HG02970 (cell line): ENCODE measurements around the gene LELP1.
A peak's percentile ranks its signal among the peaks of the same experiment; 100 is the strongest.
"Not testable (repeated sequence)": the region's sequence is repeated elsewhere in the genome, so short reads cannot be mapped to it uniquely, and the experiment has no call there.

Source experiments
- ATAC-seq: cut with Tn5 transposase; IDR thresholded peaks from one replicate; pipeline ENCODE4 v1.9.1; 2021; ENCODE audit warnings: mild to moderate bottlenecking, moderate library complexity, moderate number of reproducible peaks; ENCODE audit not compliant: unreplicated experiment, low FRiP score

The LELP1 gene

GRCh38 chr1:153203130-153203529, at the start of gene LELP1:
TSS of gene LELP1 (plus strand) at chr1:153203430. CDS start at chr1:153204708, 1,278 bp downstream.
- no peak for ATAC-seq

GRCh38 chr1:153155541-153155940, 47.7 kb upstream of the LELP1 start:
- ATAC-seq: no peak

GRCh38 chr1:153168686-153169085, 34.5 kb upstream of the LELP1 start:
- ATAC-seq: no peak

GRCh38 chr1:153174624-153175023, 28.6 kb upstream of the LELP1 start:
- ATAC-seq: no peak

GRCh38 chr1:153178922-153179321, 24.3 kb upstream of the LELP1 start:
- no peak for ATAC-seq

GRCh38 chr1:153180556-153180955, 22.7 kb upstream of the LELP1 start:
- no peak for ATAC-seq

GRCh38 chr1:153188301-153188700, 14.9 kb upstream of the LELP1 start:
- ATAC-seq: not testable (repeated sequence)

- ATAC-seq: no peak
Observed at GRCh38 chr1:153190373-153190772, 12.9 kb upstream of the LELP1 start.

- no peak for ATAC-seq
Observed at GRCh38 chr1:153192697-153193096, 10.5 kb upstream of the LELP1 start.

- ATAC-seq: no peak
Observed at GRCh38 chr1:153194331-153195050, 8.7 kb upstream of the LELP1 start.

- ATAC-seq: no peak
Observed at GRCh38 chr1:153195216-153195615, 8.0 kb upstream of the LELP1 start.

- ATAC-seq: no peak
Observed at GRCh38 chr1:153202006-153202405, 1.2 kb upstream of the LELP1 start.

GRCh38 chr1:153206631-153207030, 3.4 kb downstream of the LELP1 start:
- ATAC-seq: no peak

- no peak for ATAC-seq
Observed at GRCh38 chr1:153210206-153210605, 7.0 kb downstream of the LELP1 start.

GRCh38 chr1:153212201-153212600, 9.0 kb downstream of the LELP1 start:
- no peak for ATAC-seq

- no peak for ATAC-seq
Observed at GRCh38 chr1:153213519-153213918, 10.3 kb downstream of the LELP1 start.

GRCh38 chr1:153217212-153217611, 14.0 kb downstream of the LELP1 start, which contains the start of gene PRR9:
TSS of gene PRR9 (plus strand) at chr1:153217584. CDS start at chr1:153218145, 561 bp downstream.
- no peak for ATAC-seq

- ATAC-seq: no peak
Observed at GRCh38 chr1:153217744-153218416, 14.7 kb downstream of the LELP1 start.

- no peak for ATAC-seq
Observed at GRCh38 chr1:153220606-153221303, 17.5 kb downstream of the LELP1 start.

- peak; percentile 57 for ATAC-seq
Observed at GRCh38 chr1:153223040-153223891, 20.0 kb downstream of the LELP1 start.
